K562 (cell line): ENCODE measurements around the gene SLCO2B1. TPM values are rescaled to one million over a fixed set of nuclear protein-coding genes. Genes with fewer than 3 reads are reported as not detected.

Experiments
- CLOCK ChIP-seq: fragments of 250-450 bp; sonication (Bioruptor Pico); IDR thresholded peaks from 2 replicates; pipeline ENCODE4 v1.4.0; 2020; ENCODE audit warnings: mild to moderate bottlenecking, moderate library complexity, borderline replicate concordance
- DMBX1 ChIP-seq: fragments of 250-450 bp; sonication (Bioruptor Pico); IDR thresholded peaks from 2 replicates; pipeline ENCODE4 v1.8.0; 2022; ENCODE audit warnings: inconsistent platforms, mild to moderate bottlenecking, moderate library complexity, borderline replicate concordance
- FOXP1 ChIP-seq: sonication (generic); formaldehyde crosslinking; IDR thresholded peaks from 2 replicates; pipeline ENCODE4 v1.8.0; 2022; ENCODE audit warnings: mild to moderate bottlenecking, missing genetic modification reagents
- GABPA ChIP-seq: fragments of 200-800 bp; sonication (Bioruptor generic); conservative IDR thresholded peaks from 2 replicates; pipeline ENCODE4 v1.6.1; 2016; ENCODE audit warnings: low read depth, missing genetic modification characterization, missing compliant biosample characterization
- ILF3 ChIP-seq: fragments of 450-650 bp; IDR thresholded peaks from 2 replicates; pipeline ENCODE4 v1.6.1; 2018; ENCODE audit warnings: antibody characterized with exemption, mild to moderate bottlenecking, moderate library complexity, borderline replicate concordance
- NCOA4 ChIP-seq: fragments of 450-650 bp; IDR thresholded peaks from 2 replicates; pipeline ENCODE4 v1.6.1; 2018; ENCODE audit warnings: mild to moderate bottlenecking; ENCODE audit not compliant: partially characterized antibody
- NFE2 ChIP-seq: IDR thresholded peaks from 2 replicates; pipeline ENCODE4 v1.6.1; 2014; ENCODE audit warnings: antibody characterized with exemption, low read depth
- NR3C1 ChIP-seq: sonication (generic); formaldehyde crosslinking; IDR thresholded peaks from 2 replicates; pipeline ENCODE4 v1.8.1; 2022; ENCODE audit warnings: missing genetic modification reagents
- NR4A1 ChIP-seq, 2 experiments: fragments of 250-450 bp in 1 of 2; fragments of 450-650 bp in 1 of 2; sonication (Bioruptor Pico) in 1 of 2; IDR thresholded peaks; 2 replicates each; pipeline versions ENCODE4 v1.4.0 to v1.6.1; 2016 to 2020; ENCODE audit warnings: mild to moderate bottlenecking in 2 of 2, missing compliant biosample characterization in 1 of 2, missing genetic modification characterization in 1 of 2, moderate library complexity in 1 of 2
- PHF20 ChIP-seq: fragments of 450-650 bp; IDR thresholded peaks from 2 replicates; pipeline ENCODE4 v1.6.1; 2018; ENCODE audit not compliant: partially characterized antibody
- RUNX1 ChIP-seq: sonication (generic); IDR thresholded peaks from 2 replicates; pipeline ENCODE4 v1.6.1; 2016; ENCODE audit warnings: antibody characterized with exemption, low read depth
- ZNF165 ChIP-seq: fragments of 250-450 bp; sonication (Bioruptor Pico); IDR thresholded peaks from 2 replicates; pipeline ENCODE4 v1.4.0; 2020; ENCODE audit warnings: borderline replicate concordance
- ZNF224 ChIP-seq: sonication (generic); formaldehyde crosslinking; IDR thresholded peaks from 2 replicates; pipeline ENCODE4 v1.8.0; 2022; ENCODE audit warnings: mild to moderate bottlenecking, missing genetic modification reagents
- ZNF274 ChIP-seq: IDR thresholded peaks from 2 replicates; pipeline ENCODE4 v1.6.1; 2011; ENCODE audit warnings: low read depth, mild to moderate bottlenecking, low read length, moderate library complexity, borderline replicate concordance
- polyA plus RNA-seq, 8 experiments: library from polyadenylated mRNA; depleted of rRNA in 4 of 8; stranded (reverse) in 5 of 8; unstranded in 3 of 8; fragments of >200 nt; fragmentation: Nextera tagmentation in 2 of 8; fragmentation: Illumina TruSeq in 1 of 8; extraction: Ambion mirVana in 2 of 8; extraction: Trizol in 1 of 8; gene quantifications; 2 replicates each; pipeline versions ENCODE4 v1.2.1 to v1.2.3, GENCODE V29; 2011 to 2014; ENCODE audit warnings: inconsistent platforms in 1 of 8, missing spikeins in 1 of 8
- total RNA-seq, 7 experiments: library from RNA; depleted of rRNA in 6 of 7; stranded (reverse); fragments of >200 nt in 6 of 7; fragmentation: Illumina TruSeq in 2 of 7; extraction: Trizol in 2 of 7; gene quantifications; 2 replicates each; pipeline versions ENCODE4 v1.2.1 to v1.2.3, GENCODE V29; 2011 to 2021; ENCODE audit warnings: low replicate concordance in 1 of 7
- TF ChIP-seq, protein P1 (sequence below), 2 experiments: fragments of 450-650 bp; formaldehyde crosslinking in 1 of 2; IDR thresholded peaks; 2 replicates each; pipeline versions ENCODE4 v1.4.0 to v1.6.1; 2014 to 2020; ENCODE audit warnings: mild to moderate bottlenecking in 2 of 2, borderline replicate concordance in 1 of 2, low read depth in 1 of 2
- TF ChIP-seq, protein P2 (sequence below), 2 experiments: fragments of 450-650 bp in 1 of 2; sonication (generic) in 1 of 2; formaldehyde crosslinking in 1 of 2; IDR thresholded peaks in 1 of 2; conservative IDR thresholded peaks in 1 of 2; 2 replicates each; pipeline versions ENCODE4 v1.6.1 to v1.8.1; 2016 to 2023; ENCODE audit warnings: mild to moderate bottlenecking in 2 of 2, moderate library complexity in 2 of 2, inconsistent platforms in 1 of 2, missing genetic modification reagents in 1 of 2

SLCO2B1 gene
- total and polyA plus RNA-seq, 9 of the 15 experiments (the other 6 are each of a cell fraction or from before 2014, with no cell fraction given): 0.70 to 14.7 (median 7.6) TPM

DNA sequence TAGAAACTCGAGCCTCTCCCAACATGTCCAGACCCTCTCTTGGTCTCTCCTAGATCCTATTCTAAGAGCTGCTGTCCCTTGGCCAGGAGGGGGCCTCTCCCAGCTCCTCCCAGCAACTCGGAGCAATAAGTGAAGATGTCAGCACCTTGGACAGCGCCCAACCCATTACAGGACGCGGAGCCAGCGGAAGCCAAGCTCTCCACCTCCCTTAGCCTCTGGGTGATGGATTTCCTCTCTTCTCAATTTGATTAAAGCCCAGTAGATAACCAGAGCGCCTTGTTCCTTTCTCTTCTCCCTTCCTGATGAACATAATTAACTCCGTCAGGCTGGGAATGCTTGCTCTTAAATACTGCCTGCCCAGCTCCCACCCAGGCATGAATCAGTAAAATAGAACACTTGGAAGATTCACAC is 63.5 kb downstream of the SLCO2B1 start (continued):
- no peak for TF ChIP-seq NR4A1 (CRISPR knock-in tag; IDR thresholded peaks at IDR 0.05)
- no peak for TF ChIP-seq NR4A1 (tag; IDR thresholded peaks at IDR 0.05)
- no peak for TF ChIP-seq RUNX1
- TF ChIP-seq, protein P1, sequence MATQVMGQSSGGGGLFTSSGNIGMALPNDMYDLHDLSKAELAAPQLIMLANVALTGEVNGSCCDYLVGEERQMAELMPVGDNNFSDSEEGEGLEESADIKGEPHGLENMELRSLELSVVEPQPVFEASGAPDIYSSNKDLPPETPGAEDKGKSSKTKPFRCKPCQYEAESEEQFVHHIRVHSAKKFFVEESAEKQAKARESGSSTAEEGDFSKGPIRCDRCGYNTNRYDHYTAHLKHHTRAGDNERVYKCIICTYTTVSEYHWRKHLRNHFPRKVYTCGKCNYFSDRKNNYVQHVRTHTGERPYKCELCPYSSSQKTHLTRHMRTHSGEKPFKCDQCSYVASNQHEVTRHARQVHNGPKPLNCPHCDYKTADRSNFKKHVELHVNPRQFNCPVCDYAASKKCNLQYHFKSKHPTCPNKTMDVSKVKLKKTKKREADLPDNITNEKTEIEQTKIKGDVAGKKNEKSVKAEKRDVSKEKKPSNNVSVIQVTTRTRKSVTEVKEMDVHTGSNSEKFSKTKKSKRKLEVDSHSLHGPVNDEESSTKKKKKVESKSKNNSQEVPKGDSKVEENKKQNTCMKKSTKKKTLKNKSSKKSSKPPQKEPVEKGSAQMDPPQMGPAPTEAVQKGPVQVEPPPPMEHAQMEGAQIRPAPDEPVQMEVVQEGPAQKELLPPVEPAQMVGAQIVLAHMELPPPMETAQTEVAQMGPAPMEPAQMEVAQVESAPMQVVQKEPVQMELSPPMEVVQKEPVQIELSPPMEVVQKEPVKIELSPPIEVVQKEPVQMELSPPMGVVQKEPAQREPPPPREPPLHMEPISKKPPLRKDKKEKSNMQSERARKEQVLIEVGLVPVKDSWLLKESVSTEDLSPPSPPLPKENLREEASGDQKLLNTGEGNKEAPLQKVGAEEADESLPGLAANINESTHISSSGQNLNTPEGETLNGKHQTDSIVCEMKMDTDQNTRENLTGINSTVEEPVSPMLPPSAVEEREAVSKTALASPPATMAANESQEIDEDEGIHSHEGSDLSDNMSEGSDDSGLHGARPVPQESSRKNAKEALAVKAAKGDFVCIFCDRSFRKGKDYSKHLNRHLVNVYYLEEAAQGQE (IDR thresholded peaks at IDR 0.05; ENCODE audit: borderline replicate concordance): peak; percentile 100
- TF ChIP-seq, protein P1 (CRISPR knock-in tag; IDR thresholded peaks at IDR 0.05; ENCODE audit: low read depth): peak; percentile 99
- peak; percentile 93; the same call in 1 of the 2 replicates for TF ChIP-seq FOXP1 (CRISPR knock-in tag)
- peak; percentile 88 for TF ChIP-seq DMBX1
- TF ChIP-seq NR3C1 (CRISPR knock-in tag): peak; percentile 93
- TF ChIP-seq ZNF224 (CRISPR knock-in tag): peak; percentile 88
- no peak for TF ChIP-seq ILF3
- no peak for TF ChIP-seq ZNF165 (CRISPR knock-in tag)
- TF ChIP-seq, protein P2, sequence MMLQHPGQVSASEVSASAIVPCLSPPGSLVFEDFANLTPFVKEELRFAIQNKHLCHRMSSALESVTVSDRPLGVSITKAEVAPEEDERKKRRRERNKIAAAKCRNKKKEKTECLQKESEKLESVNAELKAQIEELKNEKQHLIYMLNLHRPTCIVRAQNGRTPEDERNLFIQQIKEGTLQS (IDR thresholded peaks at IDR 0.05): no peak
- TF ChIP-seq, protein P2 (CRISPR knock-in tag; conservative IDR thresholded peaks at IDR 0.05): no peak
- TF ChIP-seq PHF20: no peak
- TF ChIP-seq NCOA4: no peak
- no peak for TF ChIP-seq NFE2
- TF ChIP-seq CLOCK (CRISPR knock-in tag): no peak
- TF ChIP-seq ZNF274: no peak
- TF ChIP-seq GABPA: 0 out of 2 replicates have a peak, but pooled peaks have one; percentile 34
